Smooth muscle cell (in vitro differentiated cells): ENCODE results near the gene RAN. TPM values are rescaled to one million over a fixed set of nuclear protein-coding genes. Genes with fewer than 3 reads are reported as not detected.

ENCODE experiments used
- DNase-seq: peaks from one replicate; lab custom pipeline; 2025; ENCODE audit not compliant: unreplicated experiment; lab: John Stamatoyannopoulos, UW
- H2AFZ ChIP-seq: fragments of 200-600 bp; sonication (generic); 2 replicates; pipeline ENCODE4 v1.6.0; 2016; ENCODE audit warnings: antibody characterized with exemption, low read depth, mild to moderate bottlenecking
- H3F3A ChIP-seq: fragments of 200-600 bp; sonication (generic); 2 replicates; pipeline ENCODE4 v1.6.0; 2017; ENCODE audit warnings: antibody characterized with exemption, low read depth
- H3K27ac ChIP-seq: fragments of 200-600 bp; sonication (generic); 2 replicates; pipeline ENCODE4 v1.5.1; 2016; ENCODE audit warnings: low read depth, mild to moderate bottlenecking
- H3K27me3 ChIP-seq: fragments of 200-600 bp; sonication (generic); 2 replicates; pipeline ENCODE4 v1.6.1; 2016; ENCODE audit warnings: low read depth, mild to moderate bottlenecking
- H3K36me3 ChIP-seq: fragments of 200-600 bp; sonication (generic); 2 replicates; pipeline ENCODE4 v1.5.1; 2016; ENCODE audit warnings: low read depth
- H3K4me1 ChIP-seq: fragments of 200-600 bp; sonication (generic); 2 replicates; pipeline ENCODE4 v1.5.1; 2016; ENCODE audit warnings: low read depth
- H3K4me2 ChIP-seq: fragments of 200-600 bp; sonication (generic); 2 replicates; pipeline ENCODE4 v1.6.0; 2016; ENCODE audit warnings: mild to moderate bottlenecking
- H3K4me3 ChIP-seq: fragments of 200-600 bp; sonication (generic); 2 replicates; pipeline ENCODE4 v1.5.1; 2016; ENCODE audit warnings: mild to moderate bottlenecking
- H3K79me2 ChIP-seq: fragments of 200-600 bp; sonication (generic); 2 replicates; pipeline ENCODE4 v1.6.0; 2016; ENCODE audit warnings: low read depth, mild to moderate bottlenecking
- H3K9ac ChIP-seq: fragments of 200-600 bp; sonication (generic); 2 replicates; pipeline ENCODE4 v1.6.0; 2016; ENCODE audit warnings: low read depth
- H3K9me3 ChIP-seq: fragments of 200-600 bp; sonication (generic); replicated peaks from 2 replicates; pipeline ENCODE4 v1.5.1; 2016; ENCODE audit warnings: low read depth
- H4K20me1 ChIP-seq: fragments of 200-600 bp; sonication (generic); 2 replicates; pipeline ENCODE4 v1.6.0; 2016; ENCODE audit warnings: low read depth
- WGBS: methylation state at CpG from one replicate; pipeline ENCODE4 v1.1.7; 2016; ENCODE audit warnings: low lambda C conversion rate; 5-methylcytosine and 5-hydroxymethylcytosine counted together
- polyA plus RNA-seq: library from polyadenylated mRNA; unstranded; fragments of >200 nt; fragmentation: Nextera tagmentation; extraction: Ambion mirVana; gene quantifications from 2 replicates; pipeline ENCODE4 v1.2.1, GENCODE V29; 2016
- total RNA-seq: library from RNA; depleted of rRNA; stranded (reverse); fragments of >200 nt; gene quantifications from 2 replicates; pipeline ENCODE4 v1.2.3, GENCODE V29; 2014
- TF ChIP-seq, protein P1 (sequence below): fragments of 200-600 bp; sonication (generic); IDR thresholded peaks from 2 replicates; pipeline ENCODE4 v1.5.1; 2017; ENCODE audit warnings: borderline replicate concordance, mild to moderate bottlenecking, antibody characterized with exemption; ENCODE audit not compliant: insufficient read depth, poor library complexity, severe bottlenecking

Gene RAN
- total and polyA plus RNA-seq, 2 experiments from 2014 or later = 367 to 595 TPM

DNA sequence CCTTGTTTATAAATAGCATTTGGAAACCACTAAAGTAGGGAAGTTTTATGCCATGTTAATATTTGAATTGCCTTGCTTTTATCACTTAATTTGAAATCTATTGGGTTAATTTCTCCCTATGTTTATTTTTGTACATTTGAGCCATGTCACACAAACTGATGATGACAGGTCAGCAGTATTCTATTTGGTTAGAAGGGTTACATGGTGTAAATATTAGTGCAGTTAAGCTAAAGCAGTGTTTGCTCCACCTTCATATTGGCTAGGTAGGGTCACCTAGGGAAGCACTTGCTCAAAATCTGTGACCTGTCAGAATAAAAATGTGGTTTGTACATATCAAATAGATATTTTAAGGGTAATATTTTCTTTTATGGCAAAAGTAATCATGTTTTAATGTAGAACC lies 4.4 kb downstream of the RAN start:
- Histone ChIP-seq H3K36me3 (peaks cover 33% of the 10 kb centered on the region), H3K4me1 (peaks cover 24% of the 10 kb centered on the region), H3K9ac (no peak overlapping the region), H2AFZ (no peak overlapping the region), H3K79me2 (peaks cover 25% of the 10 kb centered on the region), H4K20me1 (peaks cover 61% of the 10 kb centered on the region), H3K27ac (no peak overlapping the region), H3F3A (peaks cover 40% of the 10 kb centered on the region), H3K9me3 (no peaks in the 10 kb centered on the region), H3K27me3 (no peaks in the 10 kb centered on the region), H3K4me3 (no peak overlapping the region), H3K4me2 (no peak overlapping the region)
- TF ChIP-seq, protein P1, sequence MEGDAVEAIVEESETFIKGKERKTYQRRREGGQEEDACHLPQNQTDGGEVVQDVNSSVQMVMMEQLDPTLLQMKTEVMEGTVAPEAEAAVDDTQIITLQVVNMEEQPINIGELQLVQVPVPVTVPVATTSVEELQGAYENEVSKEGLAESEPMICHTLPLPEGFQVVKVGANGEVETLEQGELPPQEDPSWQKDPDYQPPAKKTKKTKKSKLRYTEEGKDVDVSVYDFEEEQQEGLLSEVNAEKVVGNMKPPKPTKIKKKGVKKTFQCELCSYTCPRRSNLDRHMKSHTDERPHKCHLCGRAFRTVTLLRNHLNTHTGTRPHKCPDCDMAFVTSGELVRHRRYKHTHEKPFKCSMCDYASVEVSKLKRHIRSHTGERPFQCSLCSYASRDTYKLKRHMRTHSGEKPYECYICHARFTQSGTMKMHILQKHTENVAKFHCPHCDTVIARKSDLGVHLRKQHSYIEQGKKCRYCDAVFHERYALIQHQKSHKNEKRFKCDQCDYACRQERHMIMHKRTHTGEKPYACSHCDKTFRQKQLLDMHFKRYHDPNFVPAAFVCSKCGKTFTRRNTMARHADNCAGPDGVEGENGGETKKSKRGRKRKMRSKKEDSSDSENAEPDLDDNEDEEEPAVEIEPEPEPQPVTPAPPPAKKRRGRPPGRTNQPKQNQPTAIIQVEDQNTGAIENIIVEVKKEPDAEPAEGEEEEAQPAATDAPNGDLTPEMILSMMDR = no peak
- DNase-seq = no peak

DNA sequence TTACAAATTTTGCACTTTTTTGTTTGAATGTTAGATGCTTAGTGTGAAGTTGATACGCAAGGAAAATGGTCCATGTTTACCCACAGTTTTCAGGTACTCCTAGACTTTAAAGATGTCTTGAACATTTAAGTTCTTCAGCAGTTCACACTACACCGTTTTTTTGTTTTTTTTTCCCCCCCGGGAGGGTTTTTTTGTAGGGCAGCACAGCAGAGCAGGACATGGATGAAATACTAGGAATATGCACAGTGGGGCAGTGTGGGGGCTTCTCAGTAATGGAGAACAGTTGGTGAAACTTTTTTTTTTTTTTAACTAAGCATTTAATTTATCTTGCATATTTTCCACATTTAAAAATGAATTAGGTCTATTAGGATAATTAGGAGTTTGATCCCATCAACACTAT lies 4.9 kb downstream of the RAN start:
- peaks cover 40% of the 10 kb centered on the region for H3F3A ChIP-seq
- no peak overlapping the region for H3K9ac ChIP-seq
- H3K9me3 ChIP-seq = no peaks in the 10 kb centered on the region
- no peak overlapping the region for H3K4me2 ChIP-seq
- H2AFZ ChIP-seq = no peak overlapping the region
- H3K36me3 ChIP-seq = peaks cover 33% of the 10 kb centered on the region
- TF ChIP-seq, protein P1 = no peak
- H3K79me2 ChIP-seq = peaks cover 25% of the 10 kb centered on the region
- no peak overlapping the region for H3K4me3 ChIP-seq
- H3K4me1 ChIP-seq = peaks cover 24% of the 10 kb centered on the region
- no peak for DNase-seq
- H3K27me3 ChIP-seq = no peaks in the 10 kb centered on the region
- H4K20me1 ChIP-seq = peaks cover 61% of the 10 kb centered on the region
- whole genome bisulfite sequencing = 91% methylated on average over 3 of the region's 3 CpGs
- H3K27ac ChIP-seq = no peak overlapping the region

DNA sequence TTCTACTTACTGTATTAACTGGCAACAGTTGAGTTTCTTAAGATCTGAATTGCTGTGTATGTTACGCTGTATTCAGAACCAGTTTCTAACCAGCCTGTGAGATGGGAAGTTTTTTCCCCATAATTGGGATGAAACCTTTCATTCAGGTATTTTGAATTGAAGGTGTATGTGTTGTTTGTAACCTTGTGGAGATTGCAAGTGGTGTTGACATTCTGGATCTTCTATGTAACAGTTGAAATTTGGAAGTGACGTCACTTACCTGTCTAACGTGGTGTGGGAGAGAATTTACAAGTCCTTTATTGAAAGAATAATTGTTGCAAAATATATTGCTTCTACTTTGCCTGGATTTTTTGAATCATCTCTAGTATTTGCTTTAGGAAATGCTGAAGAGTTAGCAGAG lies 5.5 kb downstream of the RAN start:
- TF ChIP-seq, protein P1 = no peak
- no peak for DNase-seq
- Histone ChIP-seq H3K27ac (no peak overlapping the region), H3K4me2 (no peak overlapping the region), H3K9me3 (no peaks in the 10 kb centered on the region), H4K20me1 (peaks cover 61% of the 10 kb centered on the region), H2AFZ (no peak overlapping the region), H3K79me2 (peaks cover 25% of the 10 kb centered on the region), H3F3A (peaks cover 40% of the 10 kb centered on the region), H3K4me3 (no peak overlapping the region), H3K9ac (no peak overlapping the region), H3K27me3 (no peaks in the 10 kb centered on the region), H3K36me3 (peaks cover 33% of the 10 kb centered on the region), H3K4me1 (peaks cover 24% of the 10 kb centered on the region)
- WGBS = 90% methylated on average over 3 of the region's 3 CpGs

DNA sequence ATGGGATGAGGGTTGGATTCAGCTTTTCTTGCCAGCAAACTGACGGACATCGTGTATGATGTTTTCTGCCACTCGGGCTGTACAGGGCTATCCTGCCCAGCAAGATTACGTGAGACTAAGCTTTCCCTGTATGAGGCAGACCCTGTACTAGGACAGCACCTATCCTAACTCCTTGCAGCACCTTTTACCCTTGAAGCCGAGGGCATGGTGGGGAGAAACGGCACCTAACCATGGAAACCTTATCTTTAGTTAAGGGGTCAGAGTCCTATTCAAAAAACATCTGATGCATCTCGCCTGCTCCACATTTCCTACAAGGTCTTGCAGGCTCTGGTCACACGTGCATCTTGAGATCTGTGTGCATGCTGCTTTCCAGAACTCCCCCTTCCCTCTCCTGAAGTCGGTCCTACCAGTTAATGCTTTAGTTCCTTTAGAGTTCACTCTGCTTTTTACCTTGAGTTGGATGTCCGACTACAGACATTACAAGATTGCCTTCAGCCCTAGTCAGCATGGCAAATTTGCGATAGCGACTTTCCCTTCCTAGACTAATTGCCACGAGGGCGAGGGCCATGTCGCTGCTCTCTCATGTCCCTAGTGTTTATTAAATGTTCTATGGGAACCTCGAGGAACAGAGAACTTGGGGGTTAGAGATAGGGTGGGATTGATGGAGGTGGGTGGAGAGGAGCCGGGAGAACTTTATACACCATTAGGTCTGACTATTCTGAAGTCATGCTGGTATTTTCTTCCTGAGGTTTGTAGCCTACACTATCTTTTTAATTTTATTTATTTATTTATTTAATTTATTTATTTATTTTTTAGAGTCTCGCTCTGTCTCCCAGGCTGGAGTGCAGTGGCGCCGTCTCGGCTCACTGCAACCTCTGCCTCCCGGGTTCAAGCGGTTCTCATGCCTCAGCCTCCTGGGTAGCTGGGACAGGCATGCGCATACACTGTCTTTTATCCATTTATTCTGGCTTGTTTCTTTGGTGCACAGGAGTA lies 6.6 kb downstream of the RAN start:
- peaks cover 50% of the 10 kb centered on the region for H4K20me1 ChIP-seq
- no peaks in the 10 kb centered on the region for H3K9me3 ChIP-seq
- H3K27ac ChIP-seq = no peak overlapping the region
- WGBS = 86% methylated on average over 24 of the region's 24 CpGs
- DNase-seq = no peak
- H3K27me3 ChIP-seq = no peaks in the 10 kb centered on the region
- TF ChIP-seq, protein P1 = no peak
- no peak overlapping the region for H3K4me3 ChIP-seq
- no peak overlapping the region for H3K9ac ChIP-seq
- H3K36me3 ChIP-seq = peaks cover 33% of the 10 kb centered on the region
- H3F3A ChIP-seq = peaks cover 40% of the 10 kb centered on the region
- peaks cover 14% of the 10 kb centered on the region for H3K79me2 ChIP-seq
- peaks cover 17% of the 10 kb centered on the region for H3K4me1 ChIP-seq
- H3K4me2 ChIP-seq = no peak overlapping the region
- H2AFZ ChIP-seq = no peak overlapping the region
